ENCODE measurements around the gene IRGC. TPM values are rescaled to one million over a fixed set of nuclear protein-coding genes. Genes with fewer than 3 reads are reported as not detected.

Gene IRGC
- total RNA-seq, 4 donors from 2014 or later = not detected

DNA sequence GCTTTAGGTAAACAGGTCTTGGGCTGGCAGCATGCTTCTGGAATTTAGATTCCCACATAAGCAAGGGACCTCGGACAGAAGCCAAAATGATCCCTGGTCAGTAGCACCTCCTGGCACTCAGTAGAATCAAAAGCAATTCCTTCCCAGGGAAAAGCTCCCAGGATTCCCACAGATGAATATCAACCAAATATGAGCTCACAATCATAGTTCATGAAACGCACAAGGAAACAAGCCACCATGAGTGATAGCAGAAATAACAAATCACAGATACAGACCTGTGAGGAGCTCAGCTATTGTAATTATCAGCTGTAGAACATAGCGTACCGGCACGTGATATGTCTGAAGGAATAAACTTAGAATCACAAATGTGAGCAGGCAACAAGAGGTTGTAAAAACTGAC lies 24.1 kb upstream of the IRGC start:
- in situ Hi-C loops (cut with MboI; ENCODE audit: low pct_ligation_motif_present in 1 of 4, low pct_unique_long_range_greater_than_20kb in 1 of 4, low sequenced_read_pairs in 3 of 4) = no loop called here
- Histone ChIP-seq H3K4me1 (peaks cover 0 to 16% (median 0%) of the 10 kb centered on the region in 4 donors), H3K36me3 (no peaks in the 10 kb centered on the region), H3K27me3 (no peaks in the 10 kb centered on the region), H3K27ac (no peak overlapping the region), H3K9me3 (peaks cover 11 to 13% of the 10 kb centered on the region in 2 donors), H3K4me3 (no peak overlapping the region)
- intact Hi-C loops (cut with DNase I; ENCODE audit: low total_unique reads) = no loop called here
- DNase-seq = no peak
- TF ChIP-seq POLR2AphosphoS5 (IDR thresholded peaks at IDR 0.05) (no peak), POLR2A (IDR thresholded peaks at IDR 0.05) (no peak)
- TF ChIP-seq, protein P1, sequence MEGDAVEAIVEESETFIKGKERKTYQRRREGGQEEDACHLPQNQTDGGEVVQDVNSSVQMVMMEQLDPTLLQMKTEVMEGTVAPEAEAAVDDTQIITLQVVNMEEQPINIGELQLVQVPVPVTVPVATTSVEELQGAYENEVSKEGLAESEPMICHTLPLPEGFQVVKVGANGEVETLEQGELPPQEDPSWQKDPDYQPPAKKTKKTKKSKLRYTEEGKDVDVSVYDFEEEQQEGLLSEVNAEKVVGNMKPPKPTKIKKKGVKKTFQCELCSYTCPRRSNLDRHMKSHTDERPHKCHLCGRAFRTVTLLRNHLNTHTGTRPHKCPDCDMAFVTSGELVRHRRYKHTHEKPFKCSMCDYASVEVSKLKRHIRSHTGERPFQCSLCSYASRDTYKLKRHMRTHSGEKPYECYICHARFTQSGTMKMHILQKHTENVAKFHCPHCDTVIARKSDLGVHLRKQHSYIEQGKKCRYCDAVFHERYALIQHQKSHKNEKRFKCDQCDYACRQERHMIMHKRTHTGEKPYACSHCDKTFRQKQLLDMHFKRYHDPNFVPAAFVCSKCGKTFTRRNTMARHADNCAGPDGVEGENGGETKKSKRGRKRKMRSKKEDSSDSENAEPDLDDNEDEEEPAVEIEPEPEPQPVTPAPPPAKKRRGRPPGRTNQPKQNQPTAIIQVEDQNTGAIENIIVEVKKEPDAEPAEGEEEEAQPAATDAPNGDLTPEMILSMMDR (IDR thresholded peaks at IDR 0.05) = no peak
- WGBS, 2 donors (ENCODE audit: low coverage in 1 of 2) = 87 to 93% methylated on average over 3 to 5 of the region's 5 CpGs

DNA sequence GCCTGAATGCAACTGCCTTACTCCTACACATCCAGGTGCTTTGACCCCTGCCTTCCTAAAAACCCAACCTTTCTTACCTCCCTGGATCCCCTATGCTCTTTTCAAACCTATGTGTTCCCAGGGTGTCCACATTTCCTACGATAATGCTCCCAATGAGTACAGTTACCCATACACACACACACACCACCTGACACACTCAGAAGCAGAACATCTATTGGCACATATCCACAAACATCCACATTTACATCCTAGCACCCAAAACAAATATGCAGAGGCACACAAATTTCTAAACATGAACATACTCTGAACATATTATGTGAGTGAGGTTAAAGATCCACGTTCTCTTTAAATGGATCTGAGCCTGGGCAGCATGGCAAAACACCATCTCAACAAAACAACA lies 23.5 kb upstream of the IRGC start:
- no peak overlapping the region for H3K27ac ChIP-seq
- WGBS, 2 donors (ENCODE audit: low coverage in 1 of 2) = 70 to 71% methylated on average over 1 to 2 of the region's 2 CpGs
- H3K27me3 ChIP-seq = no peaks in the 10 kb centered on the region
- peaks cover 0 to 16% (median 0%) of the 10 kb centered on the region in 4 donors for H3K4me1 ChIP-seq
- H3K36me3 ChIP-seq = no peaks in the 10 kb centered on the region
- TF ChIP-seq POLR2AphosphoS5 (IDR thresholded peaks at IDR 0.05) (no peak), POLR2A (IDR thresholded peaks at IDR 0.05) (no peak), EP300 (IDR thresholded peaks at IDR 0.05; ENCODE audit: low read depth) (no peak)
- TF ChIP-seq, protein P1 (IDR thresholded peaks at IDR 0.05) = no peak
- H3K4me3 ChIP-seq = no peak overlapping the region
- intact Hi-C loops (cut with DNase I; ENCODE audit: low total_unique reads) (no loop called here), in situ Hi-C loops (cut with MboI; ENCODE audit: low pct_ligation_motif_present in 1 of 4, low pct_unique_long_range_greater_than_20kb in 1 of 4, low sequenced_read_pairs in 3 of 4) (no loop called here)
- DNase-seq = no peak
- peaks cover 11 to 13% of the 10 kb centered on the region in 2 donors for H3K9me3 ChIP-seq

- WGBS, 2 donors (ENCODE audit: low coverage in 1 of 2) = 78 to 91% methylated on average over 4 of the region's 4 CpGs
- Histone ChIP-seq H3K27ac (no peak overlapping the region), H3K4me3 (no peak overlapping the region), H3K27me3 (no peaks in the 10 kb centered on the region), H3K36me3 (no peaks in the 10 kb centered on the region), H3K4me1 (peaks cover 0 to 14% (median 0%) of the 10 kb centered on the region in 4 donors), H3K9me3 (peaks cover 11 to 13% of the 10 kb centered on the region in 2 donors)
- in situ Hi-C loops (cut with MboI; ENCODE audit: low pct_ligation_motif_present in 1 of 4, low pct_unique_long_range_greater_than_20kb in 1 of 4, low sequenced_read_pairs in 3 of 4) (no loop called here), intact Hi-C loops (cut with DNase I; ENCODE audit: low total_unique reads) (no loop called here)
- TF ChIP-seq EP300 (IDR thresholded peaks at IDR 0.05; ENCODE audit: low read depth) (no peak), POLR2A (IDR thresholded peaks at IDR 0.05) (no peak), POLR2AphosphoS5 (IDR thresholded peaks at IDR 0.05) (no peak)
- TF ChIP-seq, protein P1 (IDR thresholded peaks at IDR 0.05) = no peak
- DNase-seq = no peak
Measured at GRCh38 chr19:43692877-43693276, 23.0 kb upstream of the IRGC start.

DNA sequence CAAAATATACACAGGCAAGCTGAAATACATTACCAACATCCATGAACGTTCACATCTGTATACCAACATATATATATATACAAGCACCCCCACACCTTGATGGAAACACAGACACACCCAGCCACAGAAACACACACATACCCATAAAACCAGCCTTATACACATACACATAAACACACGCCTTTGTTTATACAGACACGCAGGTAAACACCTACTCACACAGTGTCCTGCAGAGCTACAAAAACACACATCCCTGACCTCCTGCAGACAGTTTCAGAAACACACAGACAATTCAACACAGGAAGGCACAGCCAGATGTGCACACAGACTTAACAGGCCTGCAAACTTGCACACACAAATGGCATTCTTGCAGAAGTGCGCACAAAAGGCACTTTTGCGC lies 21.3 kb upstream of the IRGC start:
- intact Hi-C loops (cut with DNase I; ENCODE audit: low total_unique reads) = no loop called here
- H3K4me1 ChIP-seq = peaks cover 0 to 21% (median 6%) of the 10 kb centered on the region in 4 donors
- peak in 1 of 3 donors; percentile 37 for TF ChIP-seq POLR2AphosphoS5 (IDR thresholded peaks at IDR 0.05)
- TF ChIP-seq EP300 (IDR thresholded peaks at IDR 0.05; ENCODE audit: low read depth) = no peak
- no peak for DNase-seq
- H3K4me3 ChIP-seq = no peak overlapping the region
- H3K27ac ChIP-seq = no peak overlapping the region
- H3K9me3 ChIP-seq = peaks cover 11 to 13% of the 10 kb centered on the region in 2 donors
- peaks cover 9% of the 10 kb centered on the region for H3K27me3 ChIP-seq
- 29 to 65% methylated on average over 3 to 5 of the region's 5 CpGs for WGBS, 2 donors (ENCODE audit: low coverage in 1 of 2)
- H3K36me3 ChIP-seq = no peaks in the 10 kb centered on the region
- in situ Hi-C loops (cut with MboI; ENCODE audit: low pct_ligation_motif_present in 1 of 4, low pct_unique_long_range_greater_than_20kb in 1 of 4, low sequenced_read_pairs in 3 of 4) = no loop called here

All from transverse colon (tissue), 4 donors.